Measurements from ENCODE around the gene ASB6.

The ASB6 gene

DNA sequence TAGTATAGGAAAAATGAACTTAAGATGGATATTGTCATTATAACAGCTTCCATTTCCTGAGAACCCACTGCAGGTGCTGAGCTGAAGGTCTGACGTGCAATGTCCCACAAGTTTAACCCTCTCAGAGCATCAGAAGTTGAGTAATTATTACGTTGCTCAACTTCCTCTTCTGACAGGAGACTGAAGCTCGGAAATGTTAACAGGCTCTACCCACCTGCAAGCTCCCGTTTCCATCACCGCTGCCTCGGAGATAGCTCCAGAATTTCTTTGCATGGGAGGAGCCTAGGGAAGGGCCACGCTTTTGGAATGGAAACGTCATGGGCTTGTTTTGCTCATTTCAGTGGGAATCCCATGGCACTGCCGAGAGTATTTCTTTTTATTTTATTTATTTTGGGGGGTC lies 17.0 kb downstream of the ASB6 start:
- DNase-seq: no peak

DNA sequence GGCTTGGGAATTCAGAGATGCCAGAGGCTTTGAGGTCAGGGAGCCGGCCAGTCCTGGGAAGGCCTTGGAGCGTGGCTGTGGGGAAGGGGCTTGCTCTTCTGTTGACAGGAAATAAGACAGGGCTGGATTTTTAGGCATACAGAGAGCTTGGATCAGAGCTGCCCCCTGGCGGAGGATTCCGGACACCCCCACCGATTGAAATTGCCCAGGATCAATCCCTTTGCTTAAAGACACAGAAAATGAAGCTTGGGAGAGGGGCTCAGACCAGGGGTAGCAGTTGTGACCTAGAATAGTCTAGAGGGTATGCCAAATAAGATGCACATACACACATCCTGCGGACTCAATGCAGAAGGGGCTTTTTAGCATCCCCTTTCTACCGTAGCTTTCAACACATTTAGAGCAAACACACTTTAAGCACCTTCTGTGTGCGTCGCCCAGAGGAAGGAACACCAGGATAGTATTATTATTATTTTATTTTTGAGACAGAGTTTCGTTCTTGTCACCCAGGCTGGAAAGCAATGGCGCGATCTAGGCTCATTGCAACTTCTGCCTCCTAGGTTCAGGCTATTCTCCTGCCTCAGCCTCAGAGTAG lies 17.7 kb downstream of the ASB6 start:
- peak; percentile 66 for DNase-seq

DNA sequence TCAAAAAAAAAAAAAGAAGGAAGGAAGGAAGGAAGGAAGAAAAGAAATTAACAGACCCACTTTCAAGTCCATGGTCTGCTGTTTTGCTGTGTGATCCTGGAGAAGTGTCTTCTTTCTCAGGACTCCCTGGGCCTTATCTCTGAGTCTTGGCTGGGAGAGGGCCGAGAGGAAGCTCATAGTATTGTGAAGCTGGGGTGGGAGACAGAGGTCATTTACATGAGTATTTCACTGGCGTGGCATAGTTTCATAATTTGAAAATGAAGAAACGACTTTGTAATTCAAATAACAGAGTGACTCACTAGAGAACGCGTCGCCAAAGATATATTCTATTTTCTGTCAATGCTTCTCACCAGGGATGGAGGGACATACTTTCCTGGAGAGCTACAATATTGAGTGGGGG lies 18.6 kb downstream of the ASB6 start:
- no peak for DNase-seq

DNA sequence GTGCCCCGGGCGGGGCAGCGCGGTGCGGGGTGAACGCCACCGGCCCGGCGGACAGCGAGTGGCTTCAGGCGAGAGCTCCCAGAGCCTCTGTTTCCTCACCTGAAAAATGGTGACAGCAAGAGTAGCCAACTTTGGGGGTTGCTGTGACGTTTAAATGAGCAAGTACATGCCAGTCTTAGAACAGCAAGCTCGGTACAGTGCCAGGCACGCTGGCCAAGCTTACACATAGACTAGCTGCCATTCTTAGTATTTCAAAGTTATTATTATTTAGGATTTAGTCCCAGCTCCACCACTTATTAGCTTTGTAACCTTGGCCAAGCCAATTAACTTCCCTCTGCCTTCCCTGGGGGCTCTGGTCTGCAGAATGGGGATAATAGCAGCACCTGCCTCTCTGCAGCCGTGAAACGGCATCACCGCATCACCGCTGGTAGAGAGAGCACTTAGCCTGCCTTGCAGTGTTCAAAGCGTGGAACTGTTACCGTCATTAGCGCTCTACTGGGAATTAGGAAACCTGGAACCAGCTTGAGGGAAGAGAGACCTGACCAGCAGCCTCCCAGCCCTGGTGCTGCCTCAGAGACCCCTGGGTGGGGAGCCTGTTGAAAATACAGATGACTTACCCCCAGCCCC lies 21.2 kb downstream of the ASB6 start, which contains the start of gene C9orf50:
Gene C9orf50, minus strand, starts transcription at position 433 of the 627 bp plus-strand sequence. CDS start 527 bp downstream, outside the sequence.
- DNase-seq: no peak

DNA sequence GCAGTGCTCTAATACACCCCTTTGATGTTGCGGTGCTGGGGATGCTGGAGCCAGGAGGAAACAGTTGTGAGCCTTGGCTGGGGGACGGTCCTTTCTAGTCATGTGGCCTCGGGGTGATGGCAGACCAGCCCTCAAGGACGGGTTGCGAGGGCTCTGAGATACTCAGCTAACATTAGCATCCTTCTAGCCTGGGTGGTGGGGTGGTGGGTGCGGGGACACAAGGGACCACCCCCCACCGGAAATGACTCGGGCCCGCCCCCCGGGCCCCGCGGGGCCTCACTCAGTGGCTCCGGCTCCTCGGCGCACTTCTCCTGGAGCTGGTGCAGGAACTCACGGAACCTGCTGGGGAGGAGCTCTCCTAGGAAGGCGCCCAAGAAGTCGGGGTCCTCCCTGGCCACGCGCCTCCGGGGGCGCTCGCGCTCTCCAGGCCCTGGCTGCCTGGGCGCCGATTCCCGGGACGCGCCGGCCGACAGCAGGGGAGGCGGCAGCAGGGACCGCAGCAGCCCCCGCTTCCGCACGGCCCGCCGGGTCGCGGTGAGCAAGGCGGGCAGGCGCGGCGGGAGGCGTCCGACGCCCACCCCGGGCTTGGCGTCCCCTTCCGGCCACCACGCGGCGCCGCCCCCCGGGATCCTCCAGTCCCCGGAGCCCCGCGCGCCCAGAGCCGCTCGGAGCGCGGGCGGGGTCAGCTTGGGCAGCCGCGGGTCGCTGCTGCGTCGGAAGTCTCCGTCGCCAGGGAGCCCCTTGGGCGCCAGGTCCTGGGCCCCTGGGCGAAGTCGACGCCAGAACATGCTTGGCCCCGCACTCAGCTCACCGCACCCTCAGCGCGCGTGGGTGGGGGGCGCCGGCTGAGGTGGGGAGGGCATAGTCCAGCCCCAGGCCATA lies 21.9 kb downstream of the ASB6 start:
- DNase-seq: peak; percentile 54

DNA sequence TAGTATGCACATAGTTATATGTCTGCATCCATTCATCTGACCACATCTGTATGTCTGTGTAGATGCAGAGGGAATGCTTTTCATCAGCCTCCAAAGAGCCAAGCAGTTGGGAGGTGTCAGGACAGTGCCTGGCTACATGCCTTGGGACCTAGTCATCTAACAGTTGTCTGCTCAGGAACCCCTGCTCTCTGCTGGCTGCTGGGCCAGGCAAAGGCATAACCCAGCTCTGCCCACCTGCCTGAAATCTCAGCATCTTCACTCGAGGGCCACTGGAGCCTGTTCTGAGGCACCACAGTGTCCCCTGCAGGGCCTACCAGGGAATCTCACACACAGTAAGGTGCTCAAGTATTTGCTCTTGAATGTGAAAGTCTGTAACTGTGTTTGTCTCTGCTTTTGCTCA lies 24.8 kb downstream of the ASB6 start:
- no peak for DNase-seq

DNA sequence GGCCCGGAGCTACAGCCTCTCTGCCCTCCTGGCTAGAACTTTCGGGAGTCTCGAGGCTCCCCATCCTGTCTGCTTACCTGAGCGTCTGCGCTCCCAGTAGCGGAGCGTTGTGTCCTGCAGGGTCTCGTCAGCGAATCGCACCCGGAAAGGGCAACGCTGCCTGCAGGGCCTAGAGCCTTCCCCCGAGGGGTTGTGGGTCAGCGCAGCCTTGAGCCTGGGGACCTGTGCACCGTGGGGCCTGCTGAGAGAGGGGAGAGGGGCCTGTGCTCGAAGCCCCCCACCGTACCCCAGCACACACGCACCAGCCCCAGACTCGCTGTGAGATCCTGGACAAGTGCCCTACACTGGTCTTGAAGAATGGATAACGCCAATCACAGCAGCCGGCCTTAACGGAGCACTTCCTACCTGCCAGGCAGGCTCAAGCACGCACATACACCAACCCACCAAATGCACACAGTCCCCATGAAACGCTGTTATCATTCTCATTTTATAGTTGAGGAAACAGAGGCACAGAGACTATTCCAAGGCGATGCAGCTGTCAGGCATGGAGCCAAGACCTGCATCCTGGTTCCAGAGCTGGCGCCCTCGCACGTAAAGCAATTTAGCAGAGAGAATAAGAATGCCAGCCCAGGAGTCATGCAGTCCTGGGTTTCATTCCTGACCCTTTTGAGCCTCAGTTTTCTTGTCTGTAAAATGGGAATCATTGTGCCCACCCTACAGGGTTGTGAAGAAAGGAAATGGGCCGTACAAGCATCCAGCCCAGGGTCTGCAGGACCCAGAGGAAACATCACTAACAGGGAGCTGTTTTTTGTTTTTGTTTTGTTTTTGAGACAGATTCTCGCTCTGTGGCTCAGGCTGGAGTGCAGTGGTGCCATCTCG lies 26.3 kb downstream of the ASB6 start:
- no peak for DNase-seq

DNA sequence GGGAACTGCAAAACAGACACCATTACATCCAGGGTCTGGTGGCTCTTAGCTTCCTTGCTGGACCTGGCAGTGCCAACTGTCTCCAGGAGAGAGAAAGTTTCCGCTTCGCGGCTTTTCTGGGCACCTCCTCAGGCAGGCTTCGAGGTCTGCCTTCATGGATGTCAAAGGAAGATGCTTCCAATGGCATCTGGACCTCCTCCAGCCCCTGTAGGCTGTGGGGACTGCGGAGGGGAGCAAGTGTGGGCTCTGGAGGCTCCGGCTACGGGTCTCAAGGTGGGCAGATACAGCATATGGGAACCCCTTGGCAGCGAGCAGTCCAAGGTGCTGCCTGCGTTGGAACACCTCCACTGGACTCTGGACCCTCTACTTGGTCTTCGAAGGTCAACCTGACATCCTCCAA lies 27.0 kb downstream of the ASB6 start:
- DNase-seq: no peak

DNA sequence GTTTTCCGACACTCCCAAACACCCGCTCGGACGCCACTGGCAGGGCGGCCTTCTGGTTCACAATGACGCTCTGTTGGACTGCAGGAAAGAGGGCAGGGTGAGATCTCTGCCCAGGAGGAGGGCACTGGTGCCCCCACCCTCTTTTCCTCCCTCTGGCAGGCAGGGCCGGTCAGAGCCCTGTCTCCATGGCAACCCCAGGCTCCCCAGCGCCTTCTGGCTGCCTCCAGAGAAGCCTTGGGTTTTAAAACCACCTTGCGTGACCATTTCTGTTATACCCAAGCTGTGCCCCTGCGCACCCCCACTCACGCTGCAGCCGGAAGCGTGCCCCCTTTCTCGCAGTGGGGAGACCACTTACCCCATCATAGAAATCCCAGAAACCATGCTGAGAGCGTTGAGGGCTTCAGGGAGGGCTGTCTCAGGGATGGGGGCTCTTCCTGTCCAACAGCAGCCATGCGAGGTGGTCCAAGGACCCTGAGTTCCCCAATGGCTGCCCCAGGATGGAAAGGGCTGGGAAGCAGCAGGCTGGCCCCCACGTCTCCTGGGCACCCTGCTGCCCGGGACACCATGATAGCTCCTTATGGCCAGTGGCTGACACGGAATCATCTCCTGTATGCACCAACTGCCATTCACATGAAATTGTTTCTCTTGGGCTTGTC lies 28.3 kb downstream of the ASB6 start:
- DNase-seq: peak; percentile 76

DNA sequence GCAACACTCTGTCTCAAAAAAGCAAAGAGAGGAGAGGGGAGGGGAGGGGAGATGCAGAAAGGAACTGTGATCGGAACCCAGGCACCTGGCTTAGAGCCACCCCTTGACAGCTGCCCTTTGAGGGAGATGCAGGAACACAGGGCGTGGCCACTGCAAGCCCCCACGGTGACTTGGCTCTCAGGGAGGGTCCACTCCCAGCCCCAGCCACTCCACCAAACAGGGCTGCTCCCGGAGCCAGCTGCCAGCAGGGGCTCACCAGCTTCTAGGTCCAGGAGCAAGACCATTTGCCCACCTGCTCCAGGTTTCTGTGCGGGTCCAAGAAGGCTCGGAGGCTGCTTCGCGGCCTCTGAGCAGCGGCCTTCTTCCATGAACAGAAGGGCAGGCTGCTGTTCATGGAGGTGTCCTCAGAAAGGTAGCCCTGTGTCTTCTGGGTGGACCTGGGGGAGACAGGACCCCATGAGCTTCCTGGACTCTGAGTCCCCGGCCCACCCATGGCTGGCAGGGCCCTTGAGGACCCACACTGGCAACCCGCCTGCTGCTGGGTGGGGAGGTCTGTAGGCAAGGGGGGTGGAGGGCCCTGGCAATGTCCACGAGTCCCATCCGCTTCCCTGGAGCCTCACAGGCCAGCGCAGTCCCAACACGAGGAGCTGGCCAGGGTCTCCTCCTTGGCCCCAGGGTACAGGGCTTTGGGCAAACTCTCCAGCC lies 29.0 kb downstream of the ASB6 start:
- DNase-seq: peak; percentile 52

DNA sequence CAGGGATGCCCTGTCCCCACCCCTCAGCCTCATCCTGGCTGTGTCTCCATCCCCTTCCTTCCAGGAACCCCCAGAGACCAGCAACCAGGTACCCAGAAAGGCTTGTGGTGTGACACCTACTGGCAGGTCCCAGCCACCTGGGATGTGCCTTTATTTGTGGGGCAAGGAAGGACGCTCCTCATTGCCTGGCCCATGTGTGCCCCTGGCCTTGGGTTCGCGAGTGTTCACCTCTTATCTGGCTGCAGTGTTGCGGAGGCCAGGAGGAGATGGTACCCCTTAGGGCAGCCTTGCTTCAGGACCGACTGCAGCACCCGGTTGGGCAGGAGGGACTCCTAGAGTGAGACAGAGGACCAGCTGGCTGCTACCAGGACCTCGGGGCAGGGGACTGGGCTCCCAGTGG lies 29.8 kb downstream of the ASB6 start:
- DNase-seq: no peak

DNA sequence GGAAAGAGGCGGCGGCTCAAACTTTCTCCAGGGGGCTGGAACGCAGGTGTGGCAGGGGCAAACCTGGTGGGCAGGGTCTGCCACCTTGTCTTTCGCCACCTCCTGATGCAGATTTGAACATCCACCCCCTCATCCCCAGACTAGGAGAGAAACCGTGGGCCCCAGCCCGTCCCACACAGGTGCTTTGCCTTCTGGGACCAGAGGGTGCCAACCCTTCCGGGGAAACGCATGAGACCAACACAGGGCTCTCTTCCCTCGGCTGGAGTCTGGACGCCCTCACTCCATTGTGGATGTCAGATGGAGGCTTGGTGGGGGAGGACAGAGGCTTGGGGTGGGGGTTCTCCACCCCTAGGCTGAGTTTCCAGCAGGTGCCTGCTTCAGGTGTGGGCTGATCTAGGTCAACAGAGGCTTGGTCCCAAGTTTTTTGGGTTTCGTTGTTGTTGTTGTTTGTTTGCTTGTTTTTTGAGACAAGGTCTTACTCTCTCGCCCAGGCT lies 30.6 kb downstream of the ASB6 start:
- no peak for DNase-seq

DNA sequence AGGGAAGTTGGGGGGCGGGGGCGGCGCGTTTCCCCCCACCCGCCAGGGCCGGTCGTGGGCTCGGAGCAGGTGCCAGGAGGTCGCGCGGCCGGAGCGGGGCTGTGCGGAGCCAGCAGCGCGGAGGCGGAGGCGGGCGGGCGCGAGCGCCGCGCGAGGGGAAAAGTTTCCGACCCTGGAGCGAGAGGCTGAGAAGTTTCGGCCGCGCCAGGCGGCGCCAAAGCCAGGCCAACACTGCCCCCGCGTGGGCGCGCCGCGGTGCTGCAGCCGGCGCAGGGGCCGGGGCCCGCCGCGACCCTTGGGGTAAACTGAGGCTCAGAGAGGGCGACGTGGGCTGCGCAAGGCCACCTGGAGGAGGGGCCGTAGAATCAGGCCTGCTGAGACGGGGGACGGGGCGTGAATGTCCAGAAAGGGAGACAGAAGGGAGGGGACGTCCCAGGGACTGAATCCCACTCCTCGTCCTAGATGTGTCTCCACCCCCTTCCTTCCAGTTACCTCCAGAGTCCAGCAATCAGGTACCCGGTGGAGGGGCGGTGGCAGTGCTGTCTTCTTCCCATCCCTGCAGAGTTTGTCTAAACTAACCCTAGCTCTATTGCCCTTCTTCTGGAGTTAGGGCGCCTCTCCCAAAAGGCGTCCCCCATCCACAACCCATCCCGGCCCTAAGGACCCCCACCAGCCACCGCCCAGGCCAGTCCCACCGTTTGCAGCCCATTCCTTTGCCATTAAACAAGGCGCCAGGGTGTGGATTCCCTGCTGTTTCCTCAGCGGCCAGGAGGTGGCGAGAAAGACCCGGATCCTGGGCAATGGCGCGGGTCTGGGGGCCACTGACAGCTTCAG lies 31.3 kb downstream of the ASB6 start:
- peak; percentile 88 for DNase-seq

DNA sequence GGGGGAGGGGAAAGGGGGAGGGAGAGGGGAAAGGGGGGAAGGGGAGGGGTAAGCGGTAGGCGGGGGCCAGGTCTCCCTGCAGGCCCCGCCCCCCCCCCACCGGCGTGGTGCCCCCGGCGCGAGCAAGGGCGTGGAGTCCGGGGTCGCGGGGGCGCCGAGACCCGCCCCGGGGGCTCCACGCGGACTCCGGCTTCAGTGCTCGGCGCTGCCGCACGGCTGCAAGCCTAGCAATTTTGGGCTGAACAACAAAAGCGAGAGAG lies 31.8 kb downstream of the ASB6 start:
- no peak for DNase-seq

DNA sequence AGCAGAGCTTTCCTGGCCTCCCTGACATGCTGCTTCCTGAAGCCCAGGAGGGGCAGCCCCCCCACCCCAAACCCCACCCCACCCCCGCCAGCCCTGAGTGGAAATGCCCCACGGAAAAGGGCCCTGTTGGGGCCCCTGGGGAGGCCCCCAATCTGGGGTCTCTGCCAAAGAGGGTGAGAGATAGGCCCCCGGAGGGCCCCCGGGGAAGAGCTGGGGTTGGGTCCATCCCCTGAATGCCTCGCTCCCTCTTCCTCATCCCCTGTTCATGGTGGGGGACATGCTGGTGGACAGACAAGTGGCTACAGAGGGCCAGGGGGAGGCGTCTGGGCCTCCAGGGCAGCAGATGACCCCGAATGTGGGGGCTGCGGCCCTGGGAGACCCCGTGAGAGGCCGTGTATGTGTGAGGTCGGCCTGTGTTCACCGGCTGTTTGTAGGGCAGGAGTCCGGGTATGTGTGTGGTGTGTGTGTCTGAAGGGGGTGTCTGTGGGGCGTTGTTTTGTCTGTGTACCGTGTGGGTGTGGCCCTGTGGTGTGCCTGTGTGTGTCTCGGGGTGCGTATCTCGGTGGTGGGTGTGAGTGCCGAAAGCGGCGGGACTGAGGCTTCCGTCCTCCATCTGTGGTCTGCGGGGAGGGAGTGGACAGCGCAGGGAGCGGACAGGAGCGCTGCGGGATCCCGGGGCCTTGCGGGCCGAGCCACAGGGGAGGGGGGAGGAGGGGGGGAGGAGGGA lies 32.3 kb downstream of the ASB6 start:
- DNase-seq: peak; percentile 70

DNA sequence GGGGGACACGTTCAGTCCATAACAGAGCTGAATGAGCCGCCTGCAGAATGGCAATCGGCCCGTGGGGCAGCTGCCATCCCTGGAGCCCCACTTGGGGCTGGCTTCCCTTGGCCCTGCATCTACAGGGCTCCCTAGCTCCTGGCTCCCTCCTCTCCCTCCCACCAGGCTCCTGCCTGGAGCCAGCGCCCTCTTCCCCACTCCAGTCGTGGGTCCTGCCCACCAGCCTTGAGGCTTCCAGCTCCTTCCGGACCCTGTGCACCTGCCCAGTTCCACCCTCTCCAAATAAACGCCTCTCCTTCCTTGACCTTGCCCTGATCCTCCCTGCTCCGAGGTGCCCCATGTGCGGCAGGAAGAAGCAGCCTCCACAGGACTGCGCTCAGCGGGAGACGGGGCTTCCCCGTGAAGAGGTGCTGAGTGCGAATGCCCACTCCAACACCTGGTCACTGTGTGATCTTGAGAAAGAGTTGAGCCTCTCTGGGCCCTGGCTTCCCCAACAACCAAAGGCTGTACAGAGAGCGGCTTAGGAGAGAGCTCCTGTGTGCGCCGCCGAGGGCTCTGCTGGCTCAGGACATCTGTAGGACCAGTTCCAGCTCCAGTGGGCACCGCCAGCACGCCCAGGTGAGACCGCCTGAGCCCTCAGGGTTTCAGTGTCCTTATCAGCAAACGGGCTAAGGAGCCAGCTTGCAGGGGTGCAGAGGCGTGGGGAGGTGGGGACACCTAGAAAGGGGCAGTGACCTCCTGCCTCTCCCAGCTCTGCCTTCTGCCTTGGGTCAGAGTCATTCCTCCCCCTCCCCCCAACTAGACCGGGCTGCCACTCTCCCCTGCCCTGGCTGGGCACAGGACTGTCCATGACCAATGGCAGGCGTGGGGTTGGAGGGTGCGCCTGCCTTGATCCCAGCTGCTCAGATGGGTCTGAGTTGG lies 33.1 kb downstream of the ASB6 start:
- DNase-seq: no peak

DNA sequence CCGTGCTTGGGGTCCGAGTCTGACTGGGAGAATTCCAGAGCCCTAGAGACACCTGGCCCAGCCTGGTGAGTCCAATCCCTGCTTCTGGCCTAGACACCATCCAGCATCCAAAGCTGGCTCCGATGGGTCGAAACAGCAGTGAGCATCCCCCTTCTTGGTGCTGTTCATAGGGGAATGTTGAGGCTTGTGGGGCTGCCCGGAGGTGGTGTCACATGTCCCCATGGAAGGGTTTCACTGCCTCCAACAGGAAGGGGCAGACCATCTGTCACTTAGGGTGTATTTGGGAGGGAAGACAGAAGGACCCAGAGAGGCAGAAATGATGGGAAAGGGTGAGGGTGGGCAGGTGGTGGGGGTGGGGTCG lies 34.9 kb downstream of the ASB6 start:
- no peak for DNase-seq

DNA sequence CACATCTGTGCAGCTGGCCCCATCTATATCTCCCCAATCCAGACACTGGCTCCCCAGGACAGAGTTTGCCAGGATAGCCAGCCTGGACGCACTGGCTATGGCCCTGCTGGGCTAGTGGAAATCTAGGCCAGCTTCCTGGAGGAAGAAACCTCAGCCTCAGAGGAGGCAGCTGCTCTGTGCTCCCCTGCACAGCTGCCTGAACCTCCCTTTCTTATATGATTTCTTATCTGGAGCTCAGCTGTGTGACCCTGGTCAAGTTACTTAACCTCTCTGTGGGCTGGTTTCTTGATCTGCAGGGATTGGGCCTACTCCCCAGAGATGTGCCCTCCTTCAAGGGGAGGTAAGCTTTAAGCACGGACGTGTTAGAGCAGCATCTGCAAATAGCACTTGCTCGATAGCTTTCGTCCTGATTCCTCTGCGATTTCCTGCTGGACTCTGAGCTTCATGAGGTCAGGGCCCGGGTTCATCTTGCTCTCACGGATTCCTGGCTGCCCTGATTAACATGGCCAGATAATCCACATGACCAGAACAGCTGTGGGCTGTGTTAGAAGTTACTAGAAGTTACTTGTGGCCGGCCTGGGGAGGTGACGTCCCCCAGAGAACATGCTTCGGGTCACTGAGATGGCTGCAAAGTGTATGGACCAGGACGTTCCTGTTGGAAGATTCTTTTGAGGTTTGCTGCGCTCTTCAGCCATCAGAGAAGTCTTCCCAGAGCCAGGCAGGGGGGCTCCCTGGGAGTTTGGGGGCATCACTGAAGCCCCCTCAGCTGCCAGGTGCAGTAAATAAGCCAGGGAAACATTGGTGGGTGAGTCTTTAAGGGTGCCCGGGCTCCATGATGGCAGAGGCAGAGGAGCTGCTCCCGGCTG lies 35.6 kb downstream of the ASB6 start:
- peak; percentile 43 for DNase-seq
